ENCODE results near the gene SULT1C2. TPM values are rescaled to one million over a fixed set of nuclear protein-coding genes. Genes with fewer than 3 reads are reported as not detected.

SULT1C2 gene
- total RNA-seq, 1 experiment from 2014 or later: not detected

DNA sequence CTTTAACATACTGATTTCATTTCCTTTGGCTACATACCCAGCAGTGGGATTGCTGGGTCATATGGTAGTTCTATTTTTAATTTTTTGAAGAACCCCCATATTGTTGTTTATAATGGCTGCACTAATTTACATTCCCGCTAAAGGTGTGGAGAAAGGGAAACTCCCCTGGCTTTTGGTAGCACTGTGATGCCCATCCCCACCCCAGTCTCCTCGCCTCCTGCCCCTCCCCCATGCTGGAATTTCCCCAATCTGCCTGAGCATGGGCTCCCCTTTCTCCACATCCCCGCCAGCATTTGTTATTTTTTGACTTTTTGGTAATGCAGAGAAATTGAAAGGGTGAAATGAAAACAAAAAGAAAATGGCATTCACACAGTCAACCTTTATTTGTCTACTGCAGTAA lies 59.1 kb downstream of the SULT1C2 start:
- DNase-seq (ENCODE audit: low spot score): no peak
- H3K27me3 ChIP-seq (replicated peaks; ENCODE audit: insufficient read depth, low read depth, low read length, poor library complexity): peaks cover 20% of the 10 kb centered on the region
- no TSS peak for BruUV-seq (replicated peaks)
- H3K9me3 ChIP-seq (ENCODE audit: low read depth, low read length, poor library complexity, severe bottlenecking): no peaks in the 10 kb centered on the region
- no peaks in the 10 kb centered on the region for H3K36me3 ChIP-seq (ENCODE audit: insufficient read depth, low read length, poor library complexity, severe bottlenecking)
- H3K27ac ChIP-seq (ENCODE audit: low read depth, low read length, poor library complexity, severe bottlenecking): no peak overlapping the region
- intact Hi-C loops (cut with micrococcal nuclease; ENCODE audit: unreplicated experiment): no loop called here
- no peaks in the 10 kb centered on the region for H3K4me1 ChIP-seq (ENCODE audit: insufficient read depth, low read length, poor library complexity, severe bottlenecking)
- ChIA-PET CTCF (no interaction called here), POLR2A (ENCODE audit: low non-redundant PET) (no interaction called here)
- no peak overlapping the region for H3K4me3 ChIP-seq (ENCODE audit: low read depth, low read length, poor library complexity, severe bottlenecking)
- TF ChIP-seq CTCF (conservative IDR thresholded peaks at IDR 0.05; ENCODE audit: low read depth, low read length) (no peak), EZH2 (IDR thresholded peaks at IDR 0.05; ENCODE audit: borderline replicate concordance, low read depth, low read length, poor library complexity, severe bottlenecking) (no peak)

GRCh38 chr2:108348816-108349570 lies 60.3 kb downstream of the SULT1C2 start:
- TF ChIP-seq CTCF (conservative IDR thresholded peaks at IDR 0.05; ENCODE audit: low read depth, low read length) (no peak), EZH2 (IDR thresholded peaks at IDR 0.05; ENCODE audit: borderline replicate concordance, low read depth, low read length, poor library complexity, severe bottlenecking) (no peak)
- BruUV-seq (replicated peaks): no TSS peak
- Histone ChIP-seq H3K4me3 (ENCODE audit: low read depth, low read length, poor library complexity, severe bottlenecking) (no peak overlapping the region), H3K9me3 (ENCODE audit: low read depth, low read length, poor library complexity, severe bottlenecking) (no peaks in the 10 kb centered on the region), H3K36me3 (ENCODE audit: insufficient read depth, low read length, poor library complexity, severe bottlenecking) (no peaks in the 10 kb centered on the region), H3K27me3 (replicated peaks; ENCODE audit: insufficient read depth, low read depth, low read length, poor library complexity) (peaks cover 20% of the 10 kb centered on the region), H3K27ac (ENCODE audit: low read depth, low read length, poor library complexity, severe bottlenecking) (no peak overlapping the region), H3K4me1 (ENCODE audit: insufficient read depth, low read length, poor library complexity, severe bottlenecking) (no peaks in the 10 kb centered on the region)
- CTCF ChIA-PET: no interaction called here
- no peak for DNase-seq (ENCODE audit: low spot score)
- POLR2A ChIA-PET (ENCODE audit: low non-redundant PET): no interaction called here
- intact Hi-C loops (cut with micrococcal nuclease; ENCODE audit: unreplicated experiment): no loop called here

GRCh38 chr2:108349571-108349928 lies 60.9 kb downstream of the SULT1C2 start:
- intact Hi-C loops (cut with micrococcal nuclease; ENCODE audit: unreplicated experiment): no loop called here
- H3K9me3 ChIP-seq (ENCODE audit: low read depth, low read length, poor library complexity, severe bottlenecking): no peaks in the 10 kb centered on the region
- ChIA-PET CTCF (no interaction called here), POLR2A (ENCODE audit: low non-redundant PET) (no interaction called here)
- no peaks in the 10 kb centered on the region for H3K36me3 ChIP-seq (ENCODE audit: insufficient read depth, low read length, poor library complexity, severe bottlenecking)
- BruUV-seq (replicated peaks): no TSS peak
- DNase-seq (ENCODE audit: low spot score): no peak
- no peaks in the 10 kb centered on the region for H3K4me1 ChIP-seq (ENCODE audit: insufficient read depth, low read length, poor library complexity, severe bottlenecking)
- no peak overlapping the region for H3K4me3 ChIP-seq (ENCODE audit: low read depth, low read length, poor library complexity, severe bottlenecking)
- H3K27me3 ChIP-seq (replicated peaks; ENCODE audit: insufficient read depth, low read depth, low read length, poor library complexity): peaks cover 20% of the 10 kb centered on the region
- H3K27ac ChIP-seq (ENCODE audit: low read depth, low read length, poor library complexity, severe bottlenecking): no peak overlapping the region
- no peak for TF ChIP-seq EZH2 (IDR thresholded peaks at IDR 0.05; ENCODE audit: borderline replicate concordance, low read depth, low read length, poor library complexity, severe bottlenecking)
- no peak for TF ChIP-seq CTCF (conservative IDR thresholded peaks at IDR 0.05; ENCODE audit: low read depth, low read length)
